SK-N-SH (cell line): ENCODE data around the gene RAB40C. TPM values are rescaled to one million over a fixed set of nuclear protein-coding genes. Genes with fewer than 3 reads are reported as not detected.

ENCODE experiments used
- CTCF ChIA-PET: fragments of 300-600, 350-600 bp; formaldehyde crosslinking; extraction: SDS; loops from one replicate; lab custom pipeline; 2021; lab: Yijun Ruan, JAX
- POLR2A ChIA-PET: fragments of 350-600 bp; sonication (Branson Sonifier 250); formaldehyde crosslinking; extraction: SDS; loops from one replicate; lab custom pipeline; 2020; ENCODE audit warnings: antibody characterized with exemption, inconsistent platforms; lab: Yijun Ruan, JAX
- DNase-seq: peaks from one replicate; pipeline ENCODE4 v3.0.0; 2012
- H2AFZ ChIP-seq: fragments of 200-600 bp; sonication (generic); 2 replicates; pipeline ENCODE4 v1.8.1; 2016; ENCODE audit warnings: antibody characterized with exemption, mild to moderate bottlenecking, low read depth
- H3F3A ChIP-seq: fragments of 200-600 bp; sonication (generic); replicated peaks from 2 replicates; pipeline ENCODE3; 2016; ENCODE audit warnings: antibody characterized with exemption, mild to moderate bottlenecking; ENCODE audit not compliant: insufficient read depth
- H3K27ac ChIP-seq, 2 experiments: fragments of 200-500 bp in 1 of 2; fragments of 200-600 bp in 1 of 2; sonication (Bioruptor generic) in 1 of 2; sonication (generic), shearing (Covaris generic) in 1 of 2; 2 replicates each; pipeline versions ENCODE4 v1.5.1 to v1.6.1; 2014 to 2016; ENCODE audit warnings: low read depth in 2 of 2, inconsistent platforms in 1 of 2, low read length in 1 of 2, mild to moderate bottlenecking in 1 of 2, mixed read lengths in 1 of 2
- H3K27me3 ChIP-seq: fragments of 200-600 bp; sonication (generic), shearing (Covaris generic); 2 replicates; pipeline ENCODE4 v1.6.1; 2016; ENCODE audit warnings: mixed run types; ENCODE audit not compliant: insufficient read depth
- H3K36me3 ChIP-seq, 2 experiments: fragments of 200-500 bp in 1 of 2; fragments of 200-600 bp in 1 of 2; sonication (Bioruptor generic) in 1 of 2; sonication (generic) in 1 of 2; replicated peaks in 1 of 2; 2 replicates each; pipeline versions ENCODE3 to v1.5.1; 2014 to 2016; ENCODE audit warnings: low read length in 1 of 2, mild to moderate bottlenecking in 1 of 2; ENCODE audit not compliant: insufficient read depth in 2 of 2, control insufficient read depth in 1 of 2
- H3K4me1 ChIP-seq, 2 experiments: fragments of 200-500 bp in 1 of 2; fragments of 200-600 bp in 1 of 2; sonication (Bioruptor generic) in 1 of 2; sonication (generic), shearing (Covaris generic) in 1 of 2; 2 replicates each; pipeline versions ENCODE4 v1.5.1 to v1.6.1; 2014 to 2016; ENCODE audit warnings: low read depth in 1 of 2, low read length in 1 of 2, mixed run types in 1 of 2; ENCODE audit not compliant: insufficient read depth in 2 of 2, control insufficient read depth in 1 of 2
- H3K4me2 ChIP-seq: fragments of 200-600 bp; sonication (generic), shearing (Covaris generic); 2 replicates; pipeline ENCODE4 v1.6.1; 2017; ENCODE audit warnings: mixed run types
- H3K4me3 ChIP-seq, 2 experiments: fragments of 200-500 bp in 1 of 2; fragments of 200-600 bp in 1 of 2; sonication (Bioruptor generic) in 1 of 2; sonication (generic), shearing (Covaris generic) in 1 of 2; 2 replicates each; pipeline versions ENCODE4 v1.5.1 to v1.8.1; 2014 to 2016; ENCODE audit warnings: low read depth in 2 of 2, inconsistent platforms in 1 of 2, low read length in 1 of 2, mild to moderate bottlenecking in 1 of 2, mixed read lengths in 1 of 2, moderate library complexity in 1 of 2
- H3K79me2 ChIP-seq: fragments of 200-600 bp; sonication (generic); 2 replicates; pipeline ENCODE4 v1.8.1; 2017; ENCODE audit warnings: mild to moderate bottlenecking; ENCODE audit not compliant: insufficient read depth
- H3K9ac ChIP-seq: fragments of 200-600 bp; sonication (generic); 2 replicates; pipeline ENCODE4 v1.6.1; 2017; ENCODE audit warnings: mixed run types
- H3K9me2 ChIP-seq: fragments of 200-600 bp; sonication (generic); 2 replicates; pipeline ENCODE4 v1.6.1; 2017; ENCODE audit warnings: mixed run types
- H3K9me3 ChIP-seq: fragments of 200-600 bp; sonication (generic); 2 replicates; pipeline ENCODE4 v1.6.1; 2017; ENCODE audit warnings: mixed run types, mild to moderate bottlenecking, moderate library complexity
- H4K20me1 ChIP-seq: fragments of 200-600 bp; sonication (generic); 2 replicates; pipeline ENCODE4 v1.6.1; 2017; ENCODE audit warnings: mild to moderate bottlenecking, mixed run types; ENCODE audit not compliant: insufficient read depth
- CHD2 ChIP-seq: fragments of 150-350 bp; IDR thresholded peaks from 2 replicates; pipeline ENCODE4 v1.6.1; 2018; ENCODE audit warnings: low read length; ENCODE audit not compliant: partially characterized antibody
- GABPA ChIP-seq: IDR thresholded peaks from 2 replicates; pipeline ENCODE4 v1.4.0; 2012; ENCODE audit warnings: low read depth, mild to moderate bottlenecking
- MXI1 ChIP-seq: IDR thresholded peaks from 2 replicates; pipeline ENCODE4 v1.6.1; 2012; ENCODE audit warnings: mild to moderate bottlenecking, low read depth, low read length, improper control_type of control experiment
- NRF1 ChIP-seq: IDR thresholded peaks from 2 replicates; pipeline ENCODE4 v1.6.1; 2012; ENCODE audit warnings: low read depth, mild to moderate bottlenecking, low read length
- POLR2AphosphoS5 ChIP-seq: IDR thresholded peaks from 2 replicates; pipeline ENCODE4 v1.6.1; 2012; ENCODE audit warnings: low read depth, low read length
- RAD21 ChIP-seq: IDR thresholded peaks from 2 replicates; pipeline ENCODE4 v1.6.1; 2012; ENCODE audit warnings: mild to moderate bottlenecking, low read length
- RCOR1 ChIP-seq: fragments of 150-350 bp; IDR thresholded peaks from 2 replicates; pipeline ENCODE4 v1.6.1; 2017; ENCODE audit warnings: antibody characterized with exemption, low read length
- RXRA ChIP-seq: IDR thresholded peaks from 2 replicates; pipeline ENCODE4 v1.4.0; 2012; ENCODE audit warnings: low read depth, mild to moderate bottlenecking, borderline replicate concordance
- SMC3 ChIP-seq: IDR thresholded peaks from 2 replicates; pipeline ENCODE4 v1.6.1; 2012; ENCODE audit warnings: low read depth, low read length, improper control_type of control experiment
- TAF1 ChIP-seq: IDR thresholded peaks from 2 replicates; pipeline ENCODE4 v1.6.1; 2012; ENCODE audit warnings: low read depth, mild to moderate bottlenecking, low read length, moderate library complexity, borderline replicate concordance
- TEAD4 ChIP-seq: IDR thresholded peaks from 2 replicates; pipeline ENCODE4 v1.4.0; 2012; ENCODE audit warnings: mild to moderate bottlenecking, borderline replicate concordance; ENCODE audit not compliant: insufficient read depth
- YY1 ChIP-seq: IDR thresholded peaks from 2 replicates; pipeline ENCODE4 v1.4.0; 2012; ENCODE audit warnings: low read depth, mild to moderate bottlenecking
- WGBS: methylation state at CpG from one replicate; pipeline ENCODE4 v1.1.6; 2017; ENCODE audit warnings: low lambda C conversion rate; 5-methylcytosine and 5-hydroxymethylcytosine counted together
- polyA plus RNA-seq, 3 experiments: library from polyadenylated mRNA; depleted of rRNA; stranded (reverse); fragments of >200 nt; gene quantifications; 2 replicates each; pipeline ENCODE4 v1.2.3, GENCODE V29; 2012
- TF ChIP-seq, protein P1 (sequence below): IDR thresholded peaks from 2 replicates; pipeline ENCODE4 v1.4.0; 2012; ENCODE audit warnings: low read depth
- TF ChIP-seq, protein P2 (sequence below): fragments of 200-600 bp; sonication (generic); IDR thresholded peaks from 2 replicates; pipeline ENCODE4 v1.6.1; 2017; ENCODE audit warnings: antibody characterized with exemption, mild to moderate bottlenecking, moderate library complexity

Gene RAB40C
- polyA plus RNA-seq, 1 of the 3 experiments (the other 2 are of a cell fraction) = 13.0 TPM

DNA sequence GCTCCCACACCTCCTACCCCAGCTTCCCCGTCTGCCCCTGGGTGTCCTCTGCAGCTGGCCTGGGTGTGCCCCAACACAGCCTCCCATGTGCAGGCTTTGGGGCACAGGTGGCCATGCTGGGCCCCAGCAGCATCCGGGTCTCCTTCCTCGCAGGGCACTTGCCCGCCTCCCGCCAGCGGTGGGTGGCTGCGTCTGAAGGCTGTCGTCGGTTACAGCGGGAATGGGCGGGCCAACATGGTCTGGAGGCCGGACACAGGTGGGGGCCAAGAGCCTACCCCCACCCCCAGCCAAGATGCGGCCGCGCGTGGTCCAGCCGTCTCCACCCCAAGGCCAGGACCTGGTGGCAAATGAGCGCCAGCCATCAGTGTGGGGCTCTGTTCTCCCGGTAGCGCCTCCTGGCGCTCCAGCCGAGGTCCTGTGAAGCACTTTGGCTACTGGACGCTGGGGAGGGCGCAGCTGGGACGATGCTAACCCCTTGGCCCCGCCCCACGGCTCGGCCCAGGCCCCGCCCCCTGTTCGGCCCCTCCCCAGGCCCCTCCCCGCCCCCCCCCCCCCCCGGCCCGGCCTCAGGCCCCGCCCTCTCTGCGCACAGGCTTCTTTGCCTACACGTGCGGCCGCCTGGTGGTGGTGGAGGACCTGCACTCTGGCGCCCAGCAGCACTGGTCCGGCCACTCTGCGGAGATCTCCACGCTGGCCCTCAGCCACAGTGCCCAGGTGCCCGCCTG lies 70.8 kb downstream of the RAB40C start:
- no peaks in the 10 kb centered on the region for H4K20me1 ChIP-seq
- 36% methylated on average over 11 of the region's 43 CpGs for WGBS
- ChIA-PET CTCF (interaction anchor here (0.7 to 6.7 kb wide), 17 partner anchors 9 to 269 kb away, joined by 3 to 92 read pairs (median 4); partner anchors contain the start of genes JMJD8, MCRIP2, METRN and RHBDL1), POLR2A (interaction anchor here (0.9 to 1.5 kb wide), 7 partner anchors 9 to 72 kb away, joined by 3 to 13 read pairs (median 4); partner anchors contain the start of genes ANTKMT, METRN, METTL26 and STUB1)
- H3K36me3 ChIP-seq = peaks cover 0 to 44% of the 10 kb centered on the region in 2 experiments
- H3K9ac ChIP-seq = no peak overlapping the region
- H3K27me3 ChIP-seq = no peaks in the 10 kb centered on the region
- H3K9me3 ChIP-seq = no peaks in the 10 kb centered on the region
- peaks cover 3 to 35% of the 10 kb centered on the region in 2 experiments; a peak in 3 of 4 replicates for H3K4me1 ChIP-seq
- H3K79me2 ChIP-seq = no peaks in the 10 kb centered on the region
- peak; percentile 98 for DNase-seq
- no peaks in the 10 kb centered on the region for H3F3A ChIP-seq
- H3K4me3 ChIP-seq = peak overlapping the region in 1 of 2 experiments; percentile 40; a peak in 2 of 4 replicates
- H3K4me2 ChIP-seq = peak overlapping the region; percentile 63; the same call in 1 of the 2 replicates
- H3K27ac ChIP-seq = peak overlapping the region; percentile 45 to 96
- TF ChIP-seq TAF1 (peak; percentile 19; the same call in 1 of the 2 replicates), TEAD4 (no peak), GABPA (no peak), NRF1 (peak; percentile 20; the same call in 1 of the 2 replicates), CHD2 (peak; percentile 38), RAD21 (peak; percentile 14; the same call in 1 of the 2 replicates), SMC3 (peak; percentile 23), MXI1 (peak; percentile 68), POLR2AphosphoS5 (peak; percentile 26; the same call in 1 of the 2 replicates), YY1 (0 out of 2 replicates have a peak, but pooled peaks have one; percentile 43), RXRA (no peak), RCOR1 (0 out of 2 replicates have a peak, but pooled peaks have one; percentile 8)
- TF ChIP-seq, protein P1, sequence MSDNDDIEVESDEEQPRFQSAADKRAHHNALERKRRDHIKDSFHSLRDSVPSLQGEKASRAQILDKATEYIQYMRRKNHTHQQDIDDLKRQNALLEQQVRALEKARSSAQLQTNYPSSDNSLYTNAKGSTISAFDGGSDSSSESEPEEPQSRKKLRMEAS = peak; percentile 82; the same call in 1 of the 2 replicates
- TF ChIP-seq, protein P2, sequence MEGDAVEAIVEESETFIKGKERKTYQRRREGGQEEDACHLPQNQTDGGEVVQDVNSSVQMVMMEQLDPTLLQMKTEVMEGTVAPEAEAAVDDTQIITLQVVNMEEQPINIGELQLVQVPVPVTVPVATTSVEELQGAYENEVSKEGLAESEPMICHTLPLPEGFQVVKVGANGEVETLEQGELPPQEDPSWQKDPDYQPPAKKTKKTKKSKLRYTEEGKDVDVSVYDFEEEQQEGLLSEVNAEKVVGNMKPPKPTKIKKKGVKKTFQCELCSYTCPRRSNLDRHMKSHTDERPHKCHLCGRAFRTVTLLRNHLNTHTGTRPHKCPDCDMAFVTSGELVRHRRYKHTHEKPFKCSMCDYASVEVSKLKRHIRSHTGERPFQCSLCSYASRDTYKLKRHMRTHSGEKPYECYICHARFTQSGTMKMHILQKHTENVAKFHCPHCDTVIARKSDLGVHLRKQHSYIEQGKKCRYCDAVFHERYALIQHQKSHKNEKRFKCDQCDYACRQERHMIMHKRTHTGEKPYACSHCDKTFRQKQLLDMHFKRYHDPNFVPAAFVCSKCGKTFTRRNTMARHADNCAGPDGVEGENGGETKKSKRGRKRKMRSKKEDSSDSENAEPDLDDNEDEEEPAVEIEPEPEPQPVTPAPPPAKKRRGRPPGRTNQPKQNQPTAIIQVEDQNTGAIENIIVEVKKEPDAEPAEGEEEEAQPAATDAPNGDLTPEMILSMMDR = peak; percentile 55
- 0 out of 2 replicates have a peak overlapping the region, but pooled peaks have one; percentile 37 for H2AFZ ChIP-seq
- H3K9me2 ChIP-seq = no peaks in the 10 kb centered on the region
